CD14-positive monocyte (primary cell): Measurements from ENCODE around the gene PSORS1C2. TPM values are rescaled to one million over a fixed set of nuclear protein-coding genes. Genes with fewer than 3 reads are reported as not detected.

Experiments used
- DNase-seq, 3 donors: peaks; one replicate each; pipeline ENCODE4 v3.0.0-alpha.2; 2011 to 2022
- H2AFZ ChIP-seq: 2 replicates; pipeline ENCODE4 v1.6.0; 2012; ENCODE audit warnings: mild to moderate bottlenecking, low read depth, low read length, inconsistent platforms; ENCODE audit not compliant: insufficient read depth, poor library complexity, severe bottlenecking
- H3K27ac ChIP-seq, 2 donors: 1 replicate in 1 of 2; 2 replicates in 1 of 2; pipeline ENCODE4 v1.5.1; 2012 to 2013; ENCODE audit warnings: low read length in 2 of 2, control low read depth in 1 of 2, inconsistent platforms in 1 of 2, low read depth in 1 of 2, mild to moderate bottlenecking in 1 of 2
- H3K27me3 ChIP-seq, 2 donors: one replicate each; pipeline versions ENCODE4 v1.6.0 to v1.6.1; 2011 to 2013; ENCODE audit warnings: low read length in 2 of 2; ENCODE audit not compliant: control insufficient read depth in 2 of 2, insufficient read depth in 2 of 2
- H3K36me3 ChIP-seq, 2 donors: replicated peaks in 1 of 2; 1 replicate in 1 of 2; 2 replicates in 1 of 2; pipeline versions ENCODE4 v1.5.1 to v1.6.1; 2012 to 2013; ENCODE audit warnings: low read length in 2 of 2, control low read depth in 1 of 2, inconsistent platforms in 1 of 2, mild to moderate bottlenecking in 1 of 2; ENCODE audit not compliant: insufficient read depth in 2 of 2, control insufficient read depth in 1 of 2
- H3K4me1 ChIP-seq, 2 donors: 1 replicate in 1 of 2; 2 replicates in 1 of 2; pipeline versions ENCODE4 v1.5.1 to v1.6.1; 2012 to 2013; ENCODE audit warnings: low read length in 2 of 2, control low read depth in 1 of 2, inconsistent platforms in 1 of 2, mild to moderate bottlenecking in 1 of 2, moderate library complexity in 1 of 2; ENCODE audit not compliant: insufficient read depth in 2 of 2, control insufficient read depth in 1 of 2
- H3K4me2 ChIP-seq: replicated peaks from 2 replicates; pipeline ENCODE3; 2012; ENCODE audit warnings: low read length, moderate library complexity, mild to moderate bottlenecking; ENCODE audit not compliant: poor library complexity, severe bottlenecking; ENCODE audit errors: extremely low read depth
- H3K4me3 ChIP-seq, 3 experiments: fragments of 200-600 bp in 1 of 3; sonication (generic) in 1 of 3; replicated peaks in 1 of 3; 1 replicate in 2 of 3; 2 replicates in 1 of 3; pipeline ENCODE4 v1.5.1; 2011 to 2013; ENCODE audit warnings: low read length in 3 of 3, mild to moderate bottlenecking in 3 of 3, control low read depth in 2 of 3, low read depth in 2 of 3, inconsistent platforms in 1 of 3, moderate library complexity in 1 of 3
- H3K79me2 ChIP-seq: 2 replicates; pipeline ENCODE4 v1.6.0; 2012; ENCODE audit warnings: mild to moderate bottlenecking, control low read depth, inconsistent platforms, low read length, moderate library complexity; ENCODE audit not compliant: insufficient read depth
- H3K9ac ChIP-seq: 2 replicates; pipeline ENCODE4 v1.6.0; 2017; ENCODE audit warnings: low read length, mild to moderate bottlenecking; ENCODE audit not compliant: insufficient read depth, poor library complexity, severe bottlenecking
- H3K9me3 ChIP-seq, 2 donors: replicated peaks in 1 of 2; 1 replicate in 1 of 2; 2 replicates in 1 of 2; pipeline versions ENCODE4 v1.5.1 to v1.6.1; 2012 to 2013; ENCODE audit warnings: low read length in 2 of 2, control low read depth in 1 of 2; ENCODE audit not compliant: control insufficient read depth in 1 of 2, insufficient read depth in 1 of 2
- H4K20me1 ChIP-seq: 2 replicates; pipeline ENCODE4 v1.6.0; 2012; ENCODE audit warnings: mild to moderate bottlenecking, low read length, control low read depth, moderate library complexity; ENCODE audit not compliant: insufficient read depth
- H3K27ac Mint-ChIP-seq, 7 donors: one replicate each; pipeline ENCODE4 v1.8.0; 2020; ENCODE audit warnings: mild to moderate bottlenecking in 7 of 7, mixed read lengths in 7 of 7, moderate library complexity in 6 of 7, inconsistent platforms in 2 of 7
- H3K27me3 Mint-ChIP-seq, 3 donors: one replicate each; pipeline ENCODE4 v1.8.0; 2021 to 2022; ENCODE audit warnings: low read depth in 3 of 3, mild to moderate bottlenecking in 3 of 3, mixed read lengths in 3 of 3, moderate library complexity in 3 of 3, inconsistent platforms in 1 of 3
- H3K36me3 Mint-ChIP-seq, 2 donors: one replicate each; pipeline ENCODE4 v1.8.0; 2020; ENCODE audit warnings: mixed read lengths in 2 of 2, inconsistent platforms in 1 of 2, mild to moderate bottlenecking in 1 of 2
- H3K4me1 Mint-ChIP-seq: one replicate; pipeline ENCODE4 v1.8.0; 2020; ENCODE audit warnings: mild to moderate bottlenecking, mixed read lengths
- H3K4me3 Mint-ChIP-seq, 2 donors: one replicate each; pipeline ENCODE4 v1.8.0; 2020; ENCODE audit warnings: mild to moderate bottlenecking in 2 of 2, mixed read lengths in 2 of 2, moderate library complexity in 1 of 2
- H3K9me3 Mint-ChIP-seq, 7 donors: one replicate each; pipeline ENCODE4 v1.8.0; 2020 to 2022; ENCODE audit warnings: mixed read lengths in 7 of 7, mild to moderate bottlenecking in 6 of 7, moderate library complexity in 6 of 7, inconsistent platforms in 2 of 7
- WGBS: methylation state at CpG from one replicate; pipeline ENCODE4 v1.1.5; 2013; ENCODE audit warnings: missing lambda C conversion rate; ENCODE audit not compliant: insufficient coverage; 5-methylcytosine and 5-hydroxymethylcytosine counted together
- intact Hi-C, 2 donors: fragments of 100-400 bp; cut with micrococcal nuclease; formaldehyde crosslinking; loops; one replicate each; pipeline versions ENCODE4 v1.15.0 to v1.15.1; 2023
- polyA plus RNA-seq, 3 donors: library from polyadenylated mRNA; depleted of rRNA in 1 of 3; unstranded in 2 of 3; stranded (reverse) in 1 of 3; fragments of 300-500 nt in 2 of 3; fragments of >200 nt in 1 of 3; fragmentation: Illumina TruSeq in 2 of 3; gene quantifications; 1 replicate in 2 of 3; 2 replicates in 1 of 3; pipeline ENCODE4 v1.2.3, GENCODE V29; 2012 to 2021
- TF ChIP-seq, protein P1 (sequence below): fragments of 200-600 bp; IDR thresholded peaks from one replicate; pipeline ENCODE4 v1.8.0; 2022; ENCODE audit warnings: antibody characterized with exemption, mild to moderate bottlenecking

The PSORS1C2 gene
- polyA plus RNA-seq, 3 donors, result not detected

DNA sequence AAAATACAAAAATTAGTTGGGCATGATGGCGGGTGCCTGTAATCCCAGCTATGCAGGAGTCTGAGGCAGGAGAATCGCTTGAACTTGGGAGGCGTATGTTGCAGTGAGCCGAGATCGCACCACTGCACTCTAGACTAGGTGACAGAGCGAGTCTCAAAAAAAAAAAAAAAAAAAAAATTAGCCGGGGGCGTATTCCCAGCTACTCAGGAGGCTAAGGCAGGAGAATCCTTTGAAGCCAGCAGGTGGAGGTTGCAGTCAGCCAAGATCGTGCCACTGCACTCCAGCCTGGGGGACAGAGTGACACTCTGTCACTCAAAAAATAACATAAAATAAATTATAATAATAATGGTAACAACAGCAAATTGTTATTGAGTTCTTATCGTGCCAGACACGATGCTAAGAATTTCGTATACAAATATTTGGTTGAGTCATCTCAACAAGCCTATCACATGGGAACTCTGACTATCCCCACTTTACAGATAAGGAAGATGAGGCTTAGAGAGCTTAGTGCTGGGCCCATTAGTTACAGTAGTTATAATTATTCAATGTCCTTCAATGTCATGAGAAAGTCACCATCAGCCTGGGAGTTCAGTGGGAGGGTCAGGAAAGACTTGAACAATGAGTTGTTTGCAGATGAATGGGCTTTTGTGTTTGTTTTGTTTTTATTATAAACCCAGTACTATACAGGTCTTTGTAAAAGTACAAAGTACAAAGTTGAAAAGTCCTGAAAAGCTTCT lies 45.9 kb downstream of the PSORS1C2 start:
- Histone ChIP-seq H3K4me1 (peaks cover 25 to 35% of the 10 kb centered on the region in 2 donors), H4K20me1 (no peaks in the 10 kb centered on the region), H2AFZ (no peak overlapping the region), H3K79me2 (no peaks in the 10 kb centered on the region), H3K27me3 (no peaks in the 10 kb centered on the region), H3K9me3 (no peaks in the 10 kb centered on the region), H3K4me2 (no peak overlapping the region), H3K36me3 (no peaks in the 10 kb centered on the region), H3K4me3 (no peak overlapping the region), H3K27ac (no peak overlapping the region), H3K9ac (no peak overlapping the region)
- Mint-ChIP-seq H3K9me3 (peaks cover 0 to 3% (median 0%) of the 10 kb centered on the region in 7 donors), H3K4me1 (peaks cover 41% of the 10 kb centered on the region), H3K36me3 (peaks cover 0 to 2% of the 10 kb centered on the region in 2 donors), H3K27me3 (peaks cover 0 to 3% (median 1%) of the 10 kb centered on the region in 3 donors), H3K27ac (no peak overlapping the region), H3K4me3 (no peak overlapping the region)
- no CpG with 5 or more reads among the region's 12 CpGs for WGBS
- intact Hi-C loops, result no loop called here
- DNase-seq, result no peak
- TF ChIP-seq, protein P1, sequence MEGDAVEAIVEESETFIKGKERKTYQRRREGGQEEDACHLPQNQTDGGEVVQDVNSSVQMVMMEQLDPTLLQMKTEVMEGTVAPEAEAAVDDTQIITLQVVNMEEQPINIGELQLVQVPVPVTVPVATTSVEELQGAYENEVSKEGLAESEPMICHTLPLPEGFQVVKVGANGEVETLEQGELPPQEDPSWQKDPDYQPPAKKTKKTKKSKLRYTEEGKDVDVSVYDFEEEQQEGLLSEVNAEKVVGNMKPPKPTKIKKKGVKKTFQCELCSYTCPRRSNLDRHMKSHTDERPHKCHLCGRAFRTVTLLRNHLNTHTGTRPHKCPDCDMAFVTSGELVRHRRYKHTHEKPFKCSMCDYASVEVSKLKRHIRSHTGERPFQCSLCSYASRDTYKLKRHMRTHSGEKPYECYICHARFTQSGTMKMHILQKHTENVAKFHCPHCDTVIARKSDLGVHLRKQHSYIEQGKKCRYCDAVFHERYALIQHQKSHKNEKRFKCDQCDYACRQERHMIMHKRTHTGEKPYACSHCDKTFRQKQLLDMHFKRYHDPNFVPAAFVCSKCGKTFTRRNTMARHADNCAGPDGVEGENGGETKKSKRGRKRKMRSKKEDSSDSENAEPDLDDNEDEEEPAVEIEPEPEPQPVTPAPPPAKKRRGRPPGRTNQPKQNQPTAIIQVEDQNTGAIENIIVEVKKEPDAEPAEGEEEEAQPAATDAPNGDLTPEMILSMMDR, result no peak

DNA sequence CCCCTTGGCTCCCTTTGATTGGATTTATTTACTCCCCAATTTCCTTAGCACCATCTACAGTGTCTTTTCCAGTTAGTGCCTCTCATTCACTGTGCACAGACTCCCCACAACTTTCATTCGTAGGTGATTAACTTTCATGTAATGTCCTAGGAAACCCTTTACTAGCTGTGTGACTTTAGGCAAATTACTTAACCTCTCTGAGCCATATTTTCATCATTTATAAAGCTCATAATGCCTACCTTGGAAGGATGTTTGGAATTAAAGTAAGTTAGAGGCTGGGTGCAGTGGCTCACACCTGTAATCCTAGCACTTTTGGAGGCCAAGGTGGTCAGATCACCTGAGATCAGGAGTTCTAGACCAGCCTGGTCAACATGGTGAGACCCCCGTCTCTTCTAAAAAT lies 46.6 kb downstream of the PSORS1C2 start:
- Histone ChIP-seq H3K4me1 (peaks cover 25 to 41% of the 10 kb centered on the region in 2 donors), H3K4me3 (no peak overlapping the region), H3K27me3 (no peaks in the 10 kb centered on the region), H3K27ac (no peak overlapping the region), H3K79me2 (no peaks in the 10 kb centered on the region), H3K9ac (no peak overlapping the region), H2AFZ (no peak overlapping the region), H4K20me1 (no peaks in the 10 kb centered on the region), H3K36me3 (no peaks in the 10 kb centered on the region), H3K4me2 (no peak overlapping the region), H3K9me3 (no peaks in the 10 kb centered on the region)
- Mint-ChIP-seq H3K36me3 (peaks cover 0 to 2% of the 10 kb centered on the region in 2 donors), H3K27ac (no peak overlapping the region), H3K27me3 (peaks cover 1 to 3% (median 1%) of the 10 kb centered on the region in 3 donors), H3K9me3 (peaks cover 0 to 3% (median 0%) of the 10 kb centered on the region in 7 donors), H3K4me1 (peaks cover 41% of the 10 kb centered on the region), H3K4me3 (no peak overlapping the region)
- TF ChIP-seq, protein P1, result no peak
- WGBS, result 100% methylated on average over 2 of the region's 2 CpGs
- no peak for DNase-seq
- intact Hi-C loops, result no loop called here
